HG02623 (cell line): ENCODE measurements around the gene DGLUCY.
A peak's percentile ranks its signal among the peaks of the same experiment; 100 is the strongest.
"Not testable (repeated sequence)": the region's sequence is repeated elsewhere in the genome, so short reads cannot be mapped to it uniquely, and the experiment has no call there.

Experiments used
- ATAC-seq: cut with Tn5 transposase; IDR thresholded peaks from one replicate; pipeline ENCODE4 v1.9.1; 2021; ENCODE audit warnings: moderate library complexity; ENCODE audit not compliant: unreplicated experiment

DGLUCY gene

GRCh38 chr14:91113829-91114078, at the start of gene DGLUCY:
TSS of gene DGLUCY (plus strand) at chr14:91114073. CDS start at chr14:91160295, 46,222 bp downstream.
- peak; percentile 59 for ATAC-seq

GRCh38 chr14:91065266-91065665, 48.6 kb upstream of the DGLUCY start:
- ATAC-seq = no peak

- no peak for ATAC-seq
Observed at GRCh38 chr14:91067186-91067585, 46.7 kb upstream of the DGLUCY start.

- ATAC-seq = no peak
Observed at GRCh38 chr14:91068642-91069041, 45.2 kb upstream of the DGLUCY start.

- ATAC-seq = no peak
Observed at GRCh38 chr14:91070572-91070971, 43.3 kb upstream of the DGLUCY start.

- ATAC-seq = no peak
Observed at GRCh38 chr14:91075553-91075952, 38.3 kb upstream of the DGLUCY start.

- peak; percentile 63 for ATAC-seq
Observed at GRCh38 chr14:91078095-91078737, 35.7 kb upstream of the DGLUCY start.

- ATAC-seq = no peak
Observed at GRCh38 chr14:91080071-91080470, 33.8 kb upstream of the DGLUCY start.

- no peak for ATAC-seq
Observed at GRCh38 chr14:91082282-91082681, 31.6 kb upstream of the DGLUCY start.

GRCh38 chr14:91084516-91084915, 29.4 kb upstream of the DGLUCY start:
- ATAC-seq = no peak

- ATAC-seq = not testable (repeated sequence)
Observed at GRCh38 chr14:91087470-91087869, 26.4 kb upstream of the DGLUCY start.

- ATAC-seq = no peak
Observed at GRCh38 chr14:91088585-91089235, 25.2 kb upstream of the DGLUCY start.

GRCh38 chr14:91089958-91090535, 23.8 kb upstream of the DGLUCY start:
- no peak for ATAC-seq

GRCh38 chr14:91090743-91091142, 23.1 kb upstream of the DGLUCY start:
- ATAC-seq = no peak

- no peak for ATAC-seq
Observed at GRCh38 chr14:91092073-91092472, 21.8 kb upstream of the DGLUCY start.

- ATAC-seq = not testable (repeated sequence)
Observed at GRCh38 chr14:91093743-91094472, 20.0 kb upstream of the DGLUCY start.

- ATAC-seq = no peak
Observed at GRCh38 chr14:91094772-91095171, 19.1 kb upstream of the DGLUCY start.

GRCh38 chr14:91095178-91095577, 18.7 kb upstream of the DGLUCY start:
- ATAC-seq = no peak

- not testable (repeated sequence) for ATAC-seq
Observed at GRCh38 chr14:91097657-91098056, 16.2 kb upstream of the DGLUCY start.

- no peak for ATAC-seq
Observed at GRCh38 chr14:91098591-91098990, 15.3 kb upstream of the DGLUCY start.

- ATAC-seq = no peak
Observed at GRCh38 chr14:91100102-91100501, 13.8 kb upstream of the DGLUCY start.

GRCh38 chr14:91103116-91103515, 10.8 kb upstream of the DGLUCY start:
- no peak for ATAC-seq
